ENCODE data around the gene DDX54. TPM values are rescaled to one million over a fixed set of nuclear protein-coding genes. Genes with fewer than 3 reads are reported as not detected.
"Not testable (repeated sequence)": the region's sequence is repeated elsewhere in the genome, so short reads cannot be mapped to it uniquely, and the experiment has no call there.

The DDX54 gene
- total RNA-seq, 1 donor from 2014 or later: 38.8 TPM

- DNase-seq (ENCODE audit: low read depth in 2 of 2): no peak
These were observed 40.5 kb downstream of the DDX54 start for GRCh38 chr12:113144806-113145205.

DNA sequence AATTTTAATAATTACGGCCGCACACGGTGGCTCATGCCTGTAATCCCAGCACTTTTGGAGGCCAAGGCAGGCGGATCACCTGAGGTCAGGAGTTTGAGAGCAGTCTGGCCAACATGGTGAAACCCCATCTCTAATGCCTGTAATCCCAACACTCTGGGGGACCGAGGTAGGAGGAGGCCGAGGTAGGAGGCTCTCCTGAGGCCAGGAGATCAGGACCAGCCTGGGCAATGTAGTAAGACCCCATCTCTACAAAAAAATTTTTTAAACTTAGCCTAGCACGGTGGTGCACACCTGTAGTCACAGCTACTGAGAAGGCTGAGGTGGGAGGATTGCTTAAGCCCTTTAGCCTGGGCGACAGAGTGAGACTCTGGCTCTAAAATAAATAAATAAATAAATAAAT is 41.3 kb downstream of the DDX54 start:
- DNase-seq (ENCODE audit: low read depth in 2 of 2): no peak

- no peak for DNase-seq (ENCODE audit: low read depth in 2 of 2)
These were observed 42.4 kb downstream of the DDX54 start for GRCh38 chr12:113142886-113143332.

DNA sequence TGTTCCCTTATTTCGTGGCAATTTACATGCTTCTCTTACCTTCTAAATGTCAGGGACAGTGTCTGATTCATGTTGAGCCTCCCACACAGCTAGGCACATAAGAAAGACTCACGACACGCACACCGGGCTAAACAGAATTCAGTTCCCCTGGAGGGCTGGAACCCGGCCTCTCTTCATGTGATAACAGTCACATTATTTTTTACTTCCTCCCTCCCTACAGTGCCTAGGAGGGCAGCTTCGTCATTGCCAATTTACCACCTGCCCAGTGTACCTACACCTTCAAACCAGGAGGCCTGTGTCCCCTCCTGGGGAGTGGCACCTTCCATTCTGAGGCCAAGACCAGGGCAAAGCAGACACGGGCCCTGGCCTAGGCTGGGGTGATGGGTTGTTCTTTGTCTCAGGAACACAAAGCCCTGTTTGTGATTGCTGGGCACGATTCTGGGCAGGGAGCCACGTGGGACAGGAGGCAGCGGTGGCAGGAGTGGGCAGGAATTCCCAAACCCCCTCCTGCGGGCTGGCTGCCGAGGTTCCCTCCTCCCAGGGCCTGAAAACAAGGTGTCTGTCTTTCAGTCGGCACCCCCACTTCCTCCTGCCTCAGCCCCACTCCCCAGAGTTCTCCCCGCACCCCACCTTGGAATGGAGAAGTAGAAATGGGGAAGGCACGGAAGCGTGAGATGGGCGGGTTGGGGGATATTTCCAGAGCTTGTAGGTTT is 42.9 kb downstream of the DDX54 start:
- no peak for DNase-seq (ENCODE audit: low read depth in 2 of 2)

GRCh38 chr12:113141716-113142115 is 43.6 kb downstream of the DDX54 start:
- not testable (repeated sequence) for DNase-seq (ENCODE audit: low read depth in 2 of 2)

GRCh38 chr12:113140706-113141105 is 44.6 kb downstream of the DDX54 start:
- no peak for DNase-seq (ENCODE audit: low read depth in 2 of 2)

DNA sequence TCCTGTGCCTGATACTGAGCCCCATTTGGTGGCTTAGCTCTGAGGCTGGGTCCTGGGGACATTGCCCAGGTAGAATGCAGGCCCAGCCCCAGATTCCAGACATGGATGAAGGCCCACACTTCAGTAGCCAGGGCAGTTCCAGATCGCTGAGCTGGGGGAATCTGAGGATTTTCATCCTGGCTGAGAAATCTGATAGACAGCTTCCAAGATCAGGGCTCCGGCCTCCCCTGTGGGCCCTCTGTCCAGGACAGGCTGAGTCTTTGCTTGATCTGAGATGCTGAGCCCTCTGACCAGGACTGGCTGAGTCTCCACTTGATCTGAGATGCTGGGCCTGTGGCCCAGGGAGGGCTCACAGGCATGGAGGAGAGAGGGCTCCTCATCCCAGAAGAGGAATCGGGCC is 46.5 kb downstream of the DDX54 start:
- no peak for DNase-seq (ENCODE audit: low read depth in 2 of 2)

DNA sequence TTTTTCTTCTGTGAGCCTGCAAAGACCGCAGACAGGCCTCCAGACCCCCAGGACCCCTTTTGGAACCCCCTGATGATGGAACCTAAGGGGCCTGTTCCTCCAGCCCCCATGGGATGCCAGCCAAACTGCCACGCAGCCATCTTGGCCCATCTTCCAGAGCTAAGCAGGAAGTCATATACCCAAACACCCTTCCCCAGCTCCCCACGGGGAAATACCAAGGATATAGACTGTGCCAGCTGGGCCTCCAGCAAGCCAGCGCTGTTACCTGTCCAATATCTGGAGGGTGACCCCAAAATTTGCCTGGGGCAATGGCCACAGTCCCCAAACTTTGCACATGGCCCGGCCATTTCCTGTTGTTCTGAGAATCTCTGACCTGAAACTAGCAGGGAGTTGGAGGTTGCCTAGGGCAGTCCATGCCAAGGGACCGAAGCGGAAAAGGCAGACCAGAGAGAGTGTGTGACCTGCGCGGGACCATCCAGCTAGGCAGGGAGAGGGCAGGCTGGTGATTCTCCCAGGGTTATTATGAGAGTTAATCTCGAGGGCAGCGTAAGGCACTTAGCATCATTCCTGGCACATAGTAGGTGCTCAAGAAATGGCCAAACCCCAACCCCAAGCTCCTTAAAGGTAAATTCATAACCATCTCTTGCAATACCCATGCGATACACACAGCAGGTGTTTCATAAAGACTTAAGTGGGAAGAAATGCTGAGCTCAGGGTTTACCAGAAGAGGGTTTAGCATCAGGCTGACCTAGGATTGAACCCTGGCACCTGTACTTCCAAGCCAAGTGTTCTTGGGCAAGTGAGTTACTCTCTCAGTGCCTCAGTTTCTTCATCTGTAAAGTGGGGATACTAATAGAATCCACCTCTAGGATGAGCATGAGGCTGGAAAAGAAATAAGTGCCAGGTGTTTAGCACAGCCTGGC is 47.2 kb downstream of the DDX54 start:
- DNase-seq (ENCODE audit: low read depth in 2 of 2): no peak

DNA sequence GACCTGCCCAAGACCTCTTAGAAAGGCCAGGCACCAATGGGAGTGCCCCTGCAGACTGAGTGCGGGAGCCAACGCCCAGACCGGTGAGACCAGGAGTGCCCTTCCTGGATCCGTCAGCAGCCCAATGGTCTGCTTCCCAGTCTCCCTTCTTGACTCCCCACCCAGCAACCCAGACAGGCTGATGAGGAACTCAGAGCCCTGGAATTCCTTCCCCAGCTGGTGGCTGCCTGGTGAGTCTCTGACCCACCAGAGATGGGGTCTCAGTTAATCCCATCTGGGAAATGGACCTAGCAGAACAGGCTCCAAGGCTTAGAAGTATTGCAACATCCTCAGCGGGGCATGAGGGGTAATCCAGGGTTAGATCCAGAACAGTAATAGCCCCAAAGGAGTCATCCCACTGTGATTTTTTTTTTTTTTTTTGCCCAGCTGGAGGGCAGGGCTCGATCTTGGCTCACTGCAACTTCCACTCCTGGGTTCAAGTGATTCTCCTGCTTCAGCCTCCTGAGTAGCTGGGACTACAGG is 48.2 kb downstream of the DDX54 start:
- DNase-seq (ENCODE audit: low read depth in 2 of 2): no peak

DNA sequence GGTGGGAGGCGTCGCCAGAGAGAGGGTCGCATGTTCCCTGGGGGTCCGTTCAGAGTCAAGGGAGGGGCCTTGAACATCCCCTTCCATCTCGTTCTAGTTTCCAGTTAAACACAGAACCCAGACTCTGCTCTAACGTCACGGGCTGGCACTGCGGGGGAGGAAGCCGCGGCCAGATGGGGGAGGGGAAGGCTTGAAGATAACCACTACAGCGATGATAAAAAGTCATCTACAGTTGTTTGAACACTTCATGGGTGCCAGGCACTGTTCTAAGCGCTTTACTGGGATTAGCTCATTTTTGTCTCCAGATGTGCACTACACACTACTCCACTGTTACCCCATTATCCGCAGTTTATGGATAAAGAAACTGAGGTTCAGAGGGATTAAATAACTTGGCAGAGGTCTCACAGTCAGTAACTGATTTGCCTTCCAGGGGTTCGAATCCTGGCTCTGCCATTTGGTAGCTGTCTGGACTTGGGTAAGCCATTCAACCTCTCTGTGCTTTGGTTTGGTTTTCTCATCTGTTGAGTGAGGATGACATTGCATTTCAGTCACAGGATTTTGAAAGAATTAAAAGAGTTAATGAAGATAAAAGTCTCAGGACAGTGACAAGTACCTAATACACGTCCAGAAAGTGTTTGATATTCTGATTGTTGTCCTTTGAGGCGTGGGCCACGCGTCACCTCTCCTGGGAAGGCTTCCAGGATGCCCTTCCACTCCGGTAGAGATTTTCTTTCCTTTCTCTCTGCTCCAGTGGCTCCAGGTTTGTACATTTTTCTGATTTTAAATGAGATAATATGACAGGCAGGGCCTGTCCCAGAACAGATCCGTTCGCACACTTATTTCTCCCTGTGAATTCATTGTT is 48.9 kb downstream of the DDX54 start:
- no peak for DNase-seq (ENCODE audit: low read depth in 2 of 2)

DNA sequence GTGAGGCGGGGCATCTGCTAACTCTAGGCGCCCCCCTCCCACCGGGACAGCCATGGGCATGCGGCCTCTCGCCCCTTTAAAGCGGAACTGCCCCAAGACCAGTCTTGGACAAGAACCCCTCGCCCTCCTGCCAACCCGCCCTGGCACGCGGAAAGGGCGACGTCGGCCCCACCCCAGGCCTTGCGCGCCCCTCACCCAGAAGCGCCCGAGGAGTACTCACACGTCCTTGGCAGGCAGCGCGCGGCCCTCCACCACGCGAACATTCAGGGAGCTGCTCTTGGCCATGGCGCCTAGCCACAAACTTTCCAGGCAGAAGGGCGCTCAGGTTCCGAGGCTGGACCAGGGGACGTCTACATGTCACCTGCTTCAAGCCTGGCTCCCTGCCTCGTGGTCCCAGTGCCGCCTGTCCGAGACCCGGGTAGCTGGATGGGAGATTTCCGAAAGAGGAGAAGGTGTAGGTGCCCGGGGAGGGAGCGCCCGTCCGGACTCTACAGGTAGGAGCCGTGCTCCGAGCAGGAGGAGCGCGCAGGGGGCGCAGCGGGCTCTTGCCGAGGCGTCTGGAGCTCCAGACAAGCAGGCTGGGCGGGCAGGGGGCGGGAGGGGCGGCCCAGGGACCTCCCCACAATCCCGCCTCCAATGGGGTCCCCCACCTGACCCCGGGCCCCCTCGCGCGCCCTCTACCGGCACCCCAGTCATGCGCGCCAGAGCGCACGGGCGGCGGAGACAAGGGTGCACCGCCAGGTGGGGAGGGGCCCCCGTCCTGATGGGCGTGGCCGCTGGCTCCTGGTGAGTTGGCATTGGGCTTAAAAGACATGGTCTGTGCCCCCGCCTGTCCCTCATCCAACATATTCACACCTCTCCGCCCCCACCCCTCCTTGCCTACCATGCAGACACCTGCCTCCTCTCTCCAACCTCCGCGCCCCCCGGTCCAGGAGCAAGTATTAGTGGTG is 49.8 kb downstream of the DDX54 start, which contains the start of gene RASAL1:
TSS of gene RASAL1 (minus strand) at position 584 of the 950 bp plus-strand sequence. CDS start at position 285, 299 bp downstream.
- peak in 1 of 2 donors; percentile 7 for DNase-seq (ENCODE audit: low read depth in 2 of 2)

DNA sequence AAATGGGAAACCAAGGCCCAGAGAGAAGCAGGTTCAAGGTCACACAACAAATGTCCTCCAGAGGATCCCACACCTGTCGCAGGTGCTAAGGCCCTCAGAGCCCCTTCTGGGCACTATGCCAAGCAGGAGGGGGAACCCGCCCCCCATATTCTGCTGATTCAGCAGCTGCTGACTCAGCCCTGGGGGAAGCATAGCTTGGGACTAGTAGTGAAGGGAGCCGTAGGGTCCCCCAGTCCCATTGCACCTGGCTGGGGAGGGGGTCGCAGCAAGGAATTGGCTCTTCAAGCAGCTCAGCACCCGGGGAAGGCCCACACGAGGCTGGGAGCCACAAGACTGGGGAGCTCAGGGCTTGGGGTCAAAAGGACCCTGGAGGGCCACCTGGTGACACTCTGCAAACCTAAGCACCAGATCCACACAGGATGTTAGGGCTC is 50.7 kb downstream of the DDX54 start:
- no peak for DNase-seq (ENCODE audit: low read depth in 2 of 2)

DNA sequence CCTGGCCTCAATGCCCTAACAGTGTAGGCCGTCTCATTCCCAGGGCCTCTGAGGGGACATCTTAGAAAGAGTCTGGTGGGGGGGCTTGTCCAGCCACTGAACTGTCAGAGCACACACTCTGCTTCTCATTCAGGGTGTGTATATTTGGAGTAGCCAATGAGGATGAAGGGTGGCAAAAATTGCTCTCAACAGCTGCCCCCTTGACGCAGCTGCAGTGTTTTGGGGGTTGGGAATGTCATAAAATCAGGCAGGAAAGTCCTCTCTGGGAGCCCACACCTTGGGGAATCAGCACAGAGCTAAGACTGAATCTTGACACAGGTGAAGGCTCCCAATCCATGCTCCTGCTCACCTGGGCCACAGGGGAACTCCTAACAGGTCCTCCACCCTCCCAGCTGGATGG is 51.2 kb downstream of the DDX54 start:
- no peak for DNase-seq (ENCODE audit: low read depth in 2 of 2)

GRCh38 chr12:113133666-113134065 is 51.6 kb downstream of the DDX54 start:
- DNase-seq (ENCODE audit: low read depth in 2 of 2): no peak

- no peak for DNase-seq (ENCODE audit: low read depth in 2 of 2)
These were observed 52.2 kb downstream of the DDX54 start for GRCh38 chr12:113133036-113133435.

- DNase-seq (ENCODE audit: low read depth in 2 of 2): no peak
These were observed 53.7 kb downstream of the DDX54 start for GRCh38 chr12:113131556-113131955.

DNA sequence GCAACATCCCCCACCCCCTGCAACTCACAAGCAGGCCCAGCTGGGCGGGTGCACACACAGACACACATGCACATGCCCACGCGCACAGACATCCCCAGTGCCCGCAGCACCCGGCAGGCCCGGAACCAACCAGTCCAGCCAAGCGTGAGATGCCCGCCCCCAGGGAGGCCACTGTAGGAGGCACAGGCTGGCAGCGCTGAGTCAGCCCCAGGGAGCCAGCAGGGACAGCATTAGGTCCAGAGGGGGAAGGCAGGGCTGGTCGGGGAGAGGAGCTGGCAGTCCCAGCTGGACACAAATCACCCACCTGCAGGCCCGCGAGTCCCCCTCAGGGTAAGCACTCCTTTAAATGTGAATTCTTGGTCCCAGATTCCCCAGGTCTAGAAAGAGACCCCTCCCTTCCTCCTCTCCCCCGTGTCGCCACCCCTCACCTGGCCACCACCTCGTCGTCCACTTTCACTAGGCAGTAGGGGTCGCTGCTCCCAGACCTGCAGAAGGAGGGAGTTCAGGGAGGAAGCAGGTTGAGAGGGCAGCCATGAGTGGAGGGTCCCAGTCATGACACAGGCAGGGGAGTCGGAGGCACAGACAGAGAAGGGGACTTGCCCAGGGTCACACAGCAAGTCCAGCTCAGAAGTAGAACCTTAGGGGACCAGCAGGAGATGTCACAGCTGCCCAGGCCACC is 54.7 kb downstream of the DDX54 start:
- no peak for DNase-seq (ENCODE audit: low read depth in 2 of 2)

DNA sequence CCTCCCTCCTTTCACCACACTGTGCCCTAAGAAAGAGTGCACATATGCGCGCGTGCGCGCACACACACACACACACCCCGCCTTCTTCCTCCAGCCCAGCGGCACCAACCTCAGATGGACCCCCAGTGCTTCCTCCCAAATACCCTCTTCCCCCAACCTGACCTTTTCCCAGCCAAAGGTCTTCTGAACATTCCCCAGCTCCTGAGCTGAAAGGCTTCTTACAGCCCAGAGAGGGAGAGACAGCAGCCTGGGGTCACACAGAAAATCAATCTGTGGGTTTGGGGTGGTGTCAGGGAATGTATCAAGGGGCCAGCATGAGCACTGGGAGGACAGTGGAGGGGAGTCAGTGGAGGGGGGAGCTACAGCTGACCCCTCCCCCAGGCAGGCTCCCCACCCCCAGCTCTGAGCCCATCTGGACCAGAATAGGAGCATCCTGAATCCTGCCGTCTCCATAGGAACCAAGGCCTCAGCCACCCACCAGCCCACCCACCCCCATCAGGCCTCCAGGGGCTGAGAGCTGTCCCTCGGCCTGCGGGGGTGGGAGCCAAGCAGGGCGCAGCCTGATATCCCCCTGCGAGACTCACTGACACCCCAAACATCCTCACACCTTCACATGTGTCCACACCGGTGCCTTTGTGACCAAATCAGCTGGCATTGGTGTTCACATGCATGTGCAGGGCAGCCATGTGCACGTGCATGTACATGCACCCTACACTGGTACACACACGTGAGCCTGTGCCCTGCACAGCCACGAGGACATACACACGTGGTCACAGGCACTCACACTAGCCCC is 55.4 kb downstream of the DDX54 start:
- no peak for DNase-seq (ENCODE audit: low read depth in 2 of 2)
